ENCODE data around the gene PASD1. TPM values are rescaled to one million over a fixed set of nuclear protein-coding genes. Genes with fewer than 3 reads are reported as not detected.
"Not testable (repeated sequence)": the region's sequence is repeated elsewhere in the genome, so short reads cannot be mapped to it uniquely, and the experiment has no call there.

Gene PASD1
- total RNA-seq, 1 donor, result not detected

GRCh38 chrX:151564035-151564434 lies 560 bp downstream of the PASD1 start:
- TF ChIP-seq, protein P1, sequence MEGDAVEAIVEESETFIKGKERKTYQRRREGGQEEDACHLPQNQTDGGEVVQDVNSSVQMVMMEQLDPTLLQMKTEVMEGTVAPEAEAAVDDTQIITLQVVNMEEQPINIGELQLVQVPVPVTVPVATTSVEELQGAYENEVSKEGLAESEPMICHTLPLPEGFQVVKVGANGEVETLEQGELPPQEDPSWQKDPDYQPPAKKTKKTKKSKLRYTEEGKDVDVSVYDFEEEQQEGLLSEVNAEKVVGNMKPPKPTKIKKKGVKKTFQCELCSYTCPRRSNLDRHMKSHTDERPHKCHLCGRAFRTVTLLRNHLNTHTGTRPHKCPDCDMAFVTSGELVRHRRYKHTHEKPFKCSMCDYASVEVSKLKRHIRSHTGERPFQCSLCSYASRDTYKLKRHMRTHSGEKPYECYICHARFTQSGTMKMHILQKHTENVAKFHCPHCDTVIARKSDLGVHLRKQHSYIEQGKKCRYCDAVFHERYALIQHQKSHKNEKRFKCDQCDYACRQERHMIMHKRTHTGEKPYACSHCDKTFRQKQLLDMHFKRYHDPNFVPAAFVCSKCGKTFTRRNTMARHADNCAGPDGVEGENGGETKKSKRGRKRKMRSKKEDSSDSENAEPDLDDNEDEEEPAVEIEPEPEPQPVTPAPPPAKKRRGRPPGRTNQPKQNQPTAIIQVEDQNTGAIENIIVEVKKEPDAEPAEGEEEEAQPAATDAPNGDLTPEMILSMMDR (IDR thresholded peaks at IDR 0.05; ENCODE audit: insufficient read depth, low read depth, low read length), result no peak

DNA sequence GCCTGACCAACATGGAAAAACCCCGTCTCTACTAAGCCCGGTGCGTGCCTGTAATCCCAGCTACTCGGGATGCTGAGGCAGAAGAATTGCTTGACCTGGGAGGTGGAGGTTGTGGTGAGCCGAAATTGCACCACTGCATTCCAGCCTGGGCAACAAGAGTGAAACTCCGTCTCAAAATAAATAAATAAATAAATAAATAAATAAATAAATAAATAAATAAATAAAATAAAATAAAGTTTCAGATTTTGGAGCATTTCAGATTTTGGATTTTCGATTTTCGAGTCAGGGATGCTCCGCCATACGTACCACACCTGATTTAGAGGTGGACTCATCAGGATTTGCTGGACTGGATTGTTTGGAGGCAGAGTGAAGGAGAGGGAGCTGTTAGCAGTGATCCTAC lies 3.4 kb downstream of the PASD1 start:
- not testable (repeated sequence) for H3K4me3 ChIP-seq (ENCODE audit: low read depth, low read length)

More at GRCh38 chrX:151564035-151564434, 560 bp downstream of the PASD1 start:
- no peak for DNase-seq (ENCODE audit: low read depth)
- H3K4me3 ChIP-seq (ENCODE audit: low read depth, low read length), result no peak overlapping the region

GRCh38 chrX:151570561-151570960 lies 7.1 kb downstream of the PASD1 start:
- H3K4me3 ChIP-seq (ENCODE audit: low read depth, low read length), result no peak overlapping the region
- no peak for DNase-seq (ENCODE audit: low read depth)

More for the DNA sequence above, 3.4 kb downstream of the PASD1 start:
- DNase-seq (ENCODE audit: low read depth), result not testable (repeated sequence)

GRCh38 chrX:151593384-151593783 lies 29.9 kb downstream of the PASD1 start:
- DNase-seq (ENCODE audit: low read depth); H3K4me3 ChIP-seq (ENCODE audit: low read depth, low read length): not testable (repeated sequence)

More at GRCh38 chrX:151570561-151570960, 7.1 kb downstream of the PASD1 start:
- TF ChIP-seq, protein P1 (IDR thresholded peaks at IDR 0.05; ENCODE audit: insufficient read depth, low read depth, low read length), result no peak

DNA sequence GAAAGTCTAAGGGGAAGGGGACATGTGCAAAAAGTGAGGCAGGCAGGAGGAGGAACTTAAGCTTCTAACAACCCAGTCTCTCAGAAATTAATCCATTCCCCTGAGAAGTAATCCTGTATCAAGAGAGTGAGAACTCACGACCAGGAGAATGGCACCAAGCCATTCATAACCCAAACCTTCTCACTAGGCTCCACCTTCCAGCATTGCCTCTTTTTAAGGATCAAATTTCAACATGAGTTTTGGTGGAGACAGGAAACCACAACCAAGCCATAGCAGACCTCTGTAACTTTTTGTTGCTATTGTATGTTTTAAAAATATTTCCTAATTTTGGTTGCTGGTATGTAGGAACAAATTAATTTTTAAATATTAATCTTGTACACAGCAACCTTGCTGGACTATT lies 32.8 kb downstream of the PASD1 start:
- H3K4me3 ChIP-seq (ENCODE audit: low read depth, low read length), result no peak overlapping the region
- no peak for DNase-seq (ENCODE audit: low read depth)
- TF ChIP-seq, protein P1 (IDR thresholded peaks at IDR 0.05; ENCODE audit: insufficient read depth, low read depth, low read length), result no peak

DNA sequence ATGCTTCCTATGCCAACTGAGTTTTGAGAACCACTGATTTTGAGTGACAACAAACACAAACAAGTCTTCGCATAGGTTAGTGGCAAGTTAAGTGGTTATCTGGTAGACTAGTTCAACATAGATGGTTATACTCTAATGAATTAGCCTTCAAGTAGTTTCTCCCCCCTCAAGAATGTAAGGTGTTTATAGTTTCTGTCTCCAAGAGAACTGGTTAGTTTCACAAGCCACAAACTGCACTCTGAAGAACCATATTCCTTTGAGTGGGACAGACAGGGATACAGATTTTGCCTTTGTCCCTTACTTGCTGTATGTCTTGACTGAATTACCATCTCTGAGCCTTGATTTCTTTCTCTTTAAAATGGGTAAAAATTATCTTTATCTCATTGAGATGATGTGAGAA lies 41.5 kb downstream of the PASD1 start:
- DNase-seq (ENCODE audit: low read depth), result no peak
- TF ChIP-seq, protein P1 (IDR thresholded peaks at IDR 0.05; ENCODE audit: insufficient read depth, low read depth, low read length), result no peak
- no peak overlapping the region for H3K4me3 ChIP-seq (ENCODE audit: low read depth, low read length)

DNA sequence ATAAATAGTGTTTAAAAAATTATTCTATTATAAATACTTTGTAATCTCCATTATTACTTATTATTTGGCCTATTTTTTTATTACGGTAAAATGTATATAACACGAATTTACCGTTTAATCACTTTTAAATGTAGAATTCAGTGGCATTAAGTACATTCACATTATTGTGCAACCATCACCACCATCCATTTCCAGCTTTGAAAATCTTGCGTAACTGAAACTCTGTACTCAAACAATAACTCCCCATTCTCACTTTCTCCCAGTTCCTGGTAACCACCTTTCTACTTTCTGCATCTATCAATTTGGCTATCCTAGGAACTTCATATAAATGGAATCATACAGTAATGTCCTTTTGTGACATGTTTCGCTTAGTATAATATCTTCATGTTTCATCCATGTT lies 45.7 kb downstream of the PASD1 start:
- TF ChIP-seq, protein P1 (IDR thresholded peaks at IDR 0.05; ENCODE audit: insufficient read depth, low read depth, low read length), result no peak
- no peak overlapping the region for H3K4me3 ChIP-seq (ENCODE audit: low read depth, low read length)
- no peak for DNase-seq (ENCODE audit: low read depth)

GRCh38 chrX:151621422-151621821 lies 57.9 kb downstream of the PASD1 start:
- no peak overlapping the region for H3K4me3 ChIP-seq (ENCODE audit: low read depth, low read length)
- DNase-seq (ENCODE audit: low read depth), result no peak
- TF ChIP-seq, protein P1 (IDR thresholded peaks at IDR 0.05; ENCODE audit: insufficient read depth, low read depth, low read length), result no peak

Data from fibroblast of villous mesenchyme (primary cell).